ENCODE measurements around the gene PREP. TPM values are rescaled to one million over a fixed set of nuclear protein-coding genes. Genes with fewer than 3 reads are reported as not detected.

PREP gene
- total RNA-seq, 1 donor from 2014 or later = 55.4 TPM

GRCh38 chr6:105442369-105442768 is 39.5 kb upstream of the PREP start:
- no peak for FAIRE-seq
- H3K27ac Mint-ChIP-seq (ENCODE audit: unreplicated experiment) = no peak overlapping the region

DNA sequence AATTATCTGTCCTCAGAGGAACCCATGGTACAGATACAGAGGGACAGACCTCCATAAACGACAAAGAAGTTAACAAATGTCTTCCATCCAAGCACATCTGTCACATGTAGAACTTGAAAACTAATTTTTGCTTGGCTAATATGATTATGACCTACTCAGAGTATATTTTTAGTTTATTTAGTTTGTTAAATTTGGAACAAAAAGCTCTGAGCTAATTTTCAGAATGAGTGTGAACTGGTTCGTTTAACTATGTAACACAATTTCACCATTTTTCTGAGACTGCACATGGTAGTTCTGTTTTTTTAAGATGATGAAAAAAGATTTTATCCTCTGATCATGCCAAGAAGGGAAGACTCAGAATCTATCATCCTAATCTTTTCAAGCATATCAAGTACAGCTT is 34.4 kb upstream of the PREP start:
- Histone ChIP-seq H3K9ac (ENCODE audit: low read length) (no peak overlapping the region), H3K9me3 (ENCODE audit: insufficient read depth, low read depth, low read length) (no peaks in the 10 kb centered on the region)
- no peak for FAIRE-seq

More at GRCh38 chr6:105442369-105442768, 39.5 kb upstream of the PREP start:
- H3K4me3 Mint-ChIP-seq (ENCODE audit: unreplicated experiment) = no peak overlapping the region
- Histone ChIP-seq H2AFZ (ENCODE audit: low read depth, low read length) (no peak overlapping the region), H3K27me3 (ENCODE audit: insufficient read depth, low read length) (no peaks in the 10 kb centered on the region), H3K4me2 (ENCODE audit: low read length) (no peak overlapping the region), H3K4me3 (ENCODE audit: insufficient read depth, low read depth, low read length) (no peak overlapping the region), H3K4me1 (ENCODE audit: insufficient read depth, low read length) (no peaks in the 10 kb centered on the region), H3K9me3 (ENCODE audit: insufficient read depth, low read depth, low read length) (no peaks in the 10 kb centered on the region), H3K79me2 (ENCODE audit: insufficient read depth, low read length) (no peaks in the 10 kb centered on the region), H3K36me3 (ENCODE audit: insufficient read depth, low read length) (no peaks in the 10 kb centered on the region), H3K27ac (ENCODE audit: low read depth, low read length) (no peak overlapping the region), H4K20me1 (ENCODE audit: insufficient read depth, low read length) (no peaks in the 10 kb centered on the region), H3K9ac (ENCODE audit: low read length) (no peak overlapping the region)
- no peak for DNase-seq (ENCODE audit: low read depth)
- H3K4me1 Mint-ChIP-seq (ENCODE audit: low read depth, unreplicated experiment) = peaks cover 13% of the 10 kb centered on the region
- peaks cover 4% of the 10 kb centered on the region for H3K9me3 Mint-ChIP-seq (ENCODE audit: unreplicated experiment)
- H3K36me3 Mint-ChIP-seq (ENCODE audit: low read depth, unreplicated experiment) = peaks cover 2% of the 10 kb centered on the region
- no peaks in the 10 kb centered on the region for H3K27me3 Mint-ChIP-seq (ENCODE audit: low read depth, unreplicated experiment)
- no peak for TF ChIP-seq CTCF (IDR thresholded peaks at IDR 0.05; ENCODE audit: insufficient read depth, low read depth, low read length)
- no peak for TF ChIP-seq EZH2 (IDR thresholded peaks at IDR 0.05; ENCODE audit: insufficient read depth, low read length)

More for the DNA sequence above, 34.4 kb upstream of the PREP start:
- Histone ChIP-seq H3K27ac (ENCODE audit: low read depth, low read length) (no peak overlapping the region), H2AFZ (ENCODE audit: low read depth, low read length) (no peak overlapping the region), H3K4me1 (ENCODE audit: insufficient read depth, low read length) (peaks cover 8% of the 10 kb centered on the region), H3K79me2 (ENCODE audit: insufficient read depth, low read length) (no peaks in the 10 kb centered on the region), H3K27me3 (ENCODE audit: insufficient read depth, low read length) (no peaks in the 10 kb centered on the region), H4K20me1 (ENCODE audit: insufficient read depth, low read length) (no peaks in the 10 kb centered on the region), H3K4me3 (ENCODE audit: insufficient read depth, low read depth, low read length) (no peak overlapping the region), H3K4me2 (ENCODE audit: low read length) (no peak overlapping the region), H3K36me3 (ENCODE audit: insufficient read depth, low read length) (no peaks in the 10 kb centered on the region)
- H3K36me3 Mint-ChIP-seq (ENCODE audit: low read depth, unreplicated experiment) = no peaks in the 10 kb centered on the region
- H3K27me3 Mint-ChIP-seq (ENCODE audit: low read depth, unreplicated experiment) = no peaks in the 10 kb centered on the region
- no peaks in the 10 kb centered on the region for H3K9me3 Mint-ChIP-seq (ENCODE audit: unreplicated experiment)
- no peak overlapping the region for H3K4me3 Mint-ChIP-seq (ENCODE audit: unreplicated experiment)
- H3K4me1 Mint-ChIP-seq (ENCODE audit: low read depth, unreplicated experiment) = peaks cover 20% of the 10 kb centered on the region
- DNase-seq (ENCODE audit: low read depth) = no peak
- H3K27ac Mint-ChIP-seq (ENCODE audit: unreplicated experiment) = no peak overlapping the region
- no peak for TF ChIP-seq EZH2 (IDR thresholded peaks at IDR 0.05; ENCODE audit: insufficient read depth, low read length)
- TF ChIP-seq CTCF (IDR thresholded peaks at IDR 0.05; ENCODE audit: insufficient read depth, low read depth, low read length) = no peak

All from astrocyte (in vitro differentiated cells and primary cell).